ENCODE results near the gene ANKRD11.
A peak's percentile ranks its signal among the peaks of the same experiment; 100 is the strongest.
"Not testable (repeated sequence)": the region's sequence is repeated elsewhere in the genome, so short reads cannot be mapped to it uniquely, and the experiment has no call there.

Gene ANKRD11

GRCh38 chr16:89363621-89364393 is 126.6 kb downstream of the ANKRD11 start:
- DNase-seq (ENCODE audit: low read depth): peak; percentile 27

GRCh38 chr16:89362540-89363223 is 127.7 kb downstream of the ANKRD11 start:
- not testable (repeated sequence) for DNase-seq (ENCODE audit: low read depth)

DNA sequence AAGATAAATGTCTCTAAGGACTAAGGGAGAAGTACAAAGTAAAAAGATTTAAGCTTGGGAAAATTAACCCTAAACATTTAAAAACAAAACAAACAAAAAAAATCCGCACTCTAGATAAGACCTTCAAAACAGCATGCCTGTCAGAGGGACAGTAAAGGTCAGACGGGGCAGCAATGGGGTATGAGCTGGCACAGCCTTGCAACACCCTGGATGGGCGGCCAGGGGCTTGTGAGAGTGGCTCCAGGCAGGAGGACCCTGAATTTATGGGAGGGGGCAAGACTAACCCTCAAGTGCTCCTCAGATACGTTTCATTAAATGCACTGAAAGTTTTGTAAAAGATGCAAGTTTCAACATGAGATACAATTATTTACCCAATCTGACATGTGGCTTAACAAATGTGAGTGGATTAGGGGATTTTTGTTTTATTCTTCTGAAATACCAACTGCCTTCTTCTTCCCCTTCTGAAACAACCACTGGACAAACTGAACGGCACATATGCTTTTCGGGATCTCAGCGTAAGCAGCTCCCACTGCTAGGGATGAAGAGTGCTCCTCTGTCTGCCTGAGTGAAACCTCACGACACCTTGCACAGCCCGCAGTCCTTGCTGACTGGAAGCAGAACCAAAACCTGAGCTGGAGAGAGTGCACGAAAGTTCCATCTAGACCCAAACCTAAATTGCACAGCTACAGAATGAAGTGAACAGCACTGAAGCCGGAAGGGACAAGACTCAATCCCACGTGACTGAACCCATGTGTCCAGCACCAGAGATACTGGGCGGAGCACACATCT is 128.4 kb downstream of the ANKRD11 start:
- DNase-seq (ENCODE audit: low read depth): no peak

DNA sequence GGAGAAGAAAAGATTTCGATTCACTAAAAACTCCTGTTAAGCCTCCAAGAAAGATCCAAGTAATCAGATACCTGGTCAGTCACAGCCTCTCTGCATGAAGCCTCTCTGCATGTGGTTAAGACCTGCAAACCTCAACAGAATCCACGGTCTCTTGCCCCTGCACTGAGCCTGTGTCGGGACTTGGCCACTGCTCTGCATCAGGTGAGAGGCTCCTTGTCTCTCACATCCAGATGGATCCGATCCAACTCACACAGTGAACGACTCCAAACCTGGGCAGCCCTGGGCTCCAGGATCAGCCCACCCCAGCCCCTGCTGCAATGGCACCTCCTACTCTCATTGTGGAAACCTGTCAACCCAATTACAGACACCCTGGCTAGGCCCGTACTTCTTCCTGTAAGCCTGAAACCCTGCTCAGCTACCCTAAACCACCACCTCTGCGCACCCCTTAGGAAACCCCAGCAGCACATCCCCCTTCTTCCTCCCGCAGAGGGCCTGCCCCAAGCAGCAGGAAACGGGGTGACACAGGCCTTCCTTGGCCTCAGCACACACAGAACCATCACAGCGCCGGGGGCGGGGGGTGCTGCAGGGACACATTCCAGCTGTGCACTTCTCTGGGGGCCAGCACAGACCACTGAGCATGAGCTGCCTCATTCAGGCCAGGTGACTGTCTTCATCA is 129.5 kb downstream of the ANKRD11 start:
- DNase-seq (ENCODE audit: low read depth): peak; percentile 61

DNA sequence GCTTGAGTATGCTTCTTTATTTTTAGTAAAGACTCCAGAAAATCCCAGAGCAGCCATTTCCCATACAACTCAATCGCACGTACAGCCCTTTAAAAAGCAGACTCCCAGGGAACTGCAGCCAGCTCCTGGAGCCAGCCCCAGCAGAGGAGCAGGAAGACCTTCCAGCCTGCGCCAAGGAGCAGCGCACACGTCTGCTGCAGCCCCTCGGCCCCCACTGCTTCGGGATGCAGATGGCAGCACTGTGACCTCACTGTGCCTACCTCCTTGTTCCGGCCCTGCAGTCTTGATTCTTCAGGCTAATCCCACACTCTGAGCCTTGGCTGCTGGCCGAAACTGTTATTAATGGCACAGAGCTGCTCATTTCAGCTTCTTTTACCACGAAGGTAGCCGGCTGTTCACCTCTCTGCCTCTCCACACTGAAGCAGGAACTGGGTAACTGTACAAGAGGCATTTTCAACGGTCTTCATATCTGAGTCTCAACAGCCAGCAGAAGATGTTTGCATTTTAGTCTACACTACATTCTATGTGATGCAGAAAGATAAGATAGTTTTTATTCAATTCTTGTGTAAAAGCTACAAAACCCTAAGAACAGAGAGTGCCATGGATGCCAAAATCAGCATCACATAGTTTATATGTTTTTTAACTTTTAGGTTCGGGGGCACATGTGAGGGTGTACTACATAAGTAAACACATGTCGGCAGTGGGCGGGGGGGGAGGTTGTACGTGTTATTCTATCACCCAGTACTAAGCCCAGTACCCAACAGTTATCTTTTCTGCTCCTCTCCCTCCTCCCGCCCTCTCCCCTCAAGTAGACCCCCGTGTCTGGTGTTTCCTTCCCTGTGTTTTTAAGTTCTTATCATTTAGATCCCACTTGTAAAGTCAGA is 130.9 kb downstream of the ANKRD11 start:
- no peak for DNase-seq (ENCODE audit: low read depth)

DNA sequence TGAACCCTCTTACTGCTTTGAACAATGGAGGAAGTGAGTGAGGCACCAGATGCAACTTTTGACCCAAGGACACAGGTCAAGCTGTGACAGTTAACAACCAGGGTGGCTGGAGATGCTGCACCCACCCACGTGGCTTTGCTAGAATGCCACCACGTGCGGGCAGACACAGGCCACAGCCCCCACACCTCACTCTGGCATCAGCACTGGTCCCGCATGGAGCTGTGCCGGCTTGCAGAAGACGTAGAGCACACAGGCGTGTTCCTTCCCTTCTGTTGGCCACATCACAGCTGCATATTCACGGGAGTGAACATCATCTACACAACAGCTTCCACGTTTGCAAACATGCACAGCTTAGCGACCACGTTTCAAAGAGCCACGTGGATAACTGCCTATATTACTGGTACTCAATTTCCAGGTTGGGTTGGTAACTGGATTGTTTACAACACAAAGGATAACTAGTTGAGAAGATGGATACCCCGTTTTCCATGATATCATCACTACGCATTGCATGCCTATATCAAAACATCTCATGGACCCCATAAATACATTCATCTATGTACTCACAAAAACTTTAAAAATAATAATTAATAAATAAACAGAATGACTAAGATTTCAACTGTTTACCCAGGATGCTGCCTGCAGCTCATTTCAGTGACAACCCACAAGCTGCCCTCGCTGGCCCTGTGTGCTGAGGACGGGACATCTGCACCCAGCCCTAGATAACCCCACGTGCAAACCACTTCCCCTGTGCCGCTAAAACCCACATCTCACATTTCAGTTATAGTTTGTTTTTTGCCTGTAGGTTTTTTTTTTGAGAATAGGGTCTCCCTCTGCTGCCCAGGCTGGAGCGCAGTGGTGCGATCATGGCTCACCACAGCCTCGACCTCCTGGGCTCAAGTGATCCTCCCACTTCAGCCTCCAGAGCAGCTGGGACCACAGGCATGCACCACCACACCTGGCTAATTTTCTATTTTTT is 132.0 kb downstream of the ANKRD11 start:
- DNase-seq (ENCODE audit: low read depth): no peak

- DNase-seq (ENCODE audit: low read depth): no peak
Measured at GRCh38 chr16:89357055-89357816, 133.1 kb downstream of the ANKRD11 start.

DNA sequence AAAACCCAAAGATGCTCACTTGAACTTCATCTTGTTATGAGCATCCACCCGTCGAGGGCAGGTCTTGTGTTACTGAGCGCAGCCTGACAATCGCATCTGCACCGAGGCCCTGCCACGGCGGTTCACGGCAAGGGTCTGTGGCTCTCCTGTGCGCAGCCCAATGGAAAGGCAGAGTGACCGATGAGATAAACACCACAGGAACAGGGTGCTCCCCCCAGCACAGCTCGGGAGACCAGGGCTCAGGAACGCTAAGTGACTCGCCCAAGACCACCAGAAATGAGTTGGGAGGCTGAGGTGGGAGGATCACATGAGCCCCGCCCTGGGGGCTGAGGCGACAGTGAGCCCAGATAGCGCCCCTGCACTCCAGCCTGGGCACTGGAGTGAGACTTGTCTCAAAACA is 134.7 kb downstream of the ANKRD11 start:
- no peak for DNase-seq (ENCODE audit: low read depth)

GRCh38 chr16:89355007-89355406 is 135.4 kb downstream of the ANKRD11 start:
- DNase-seq (ENCODE audit: low read depth): no peak

GRCh38 chr16:89354325-89354724 is 136.0 kb downstream of the ANKRD11 start:
- DNase-seq (ENCODE audit: low read depth): no peak

DNA sequence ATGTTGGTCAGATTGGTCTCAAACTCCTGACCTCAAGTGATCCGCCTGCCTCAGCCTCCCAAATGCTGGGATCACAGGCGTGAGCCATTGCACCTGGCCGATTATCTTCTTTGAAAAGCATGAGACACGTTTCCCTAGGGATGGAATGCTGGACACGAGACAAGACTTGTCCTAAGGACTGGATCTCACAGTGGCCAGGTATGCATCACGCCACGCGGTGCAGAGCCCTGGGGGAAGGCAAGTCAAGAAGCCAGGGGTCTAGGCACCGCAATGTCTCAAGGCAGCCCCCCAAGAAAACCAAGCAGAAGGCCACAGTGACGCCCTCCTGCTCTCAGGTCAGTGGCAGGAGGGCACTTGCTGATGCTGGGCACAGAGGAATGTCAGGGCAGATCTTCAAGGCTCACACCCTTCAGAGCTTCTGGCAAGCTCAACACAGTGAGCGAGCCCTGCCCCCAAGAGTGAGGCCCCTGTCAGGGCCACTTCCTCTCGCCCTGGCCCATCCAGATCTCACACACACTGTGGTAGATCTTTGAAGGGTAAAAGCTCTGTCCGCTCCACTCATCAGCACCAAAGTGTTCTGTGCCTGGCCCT is 138.2 kb downstream of the ANKRD11 start:
- DNase-seq (ENCODE audit: low read depth): no peak

DNA sequence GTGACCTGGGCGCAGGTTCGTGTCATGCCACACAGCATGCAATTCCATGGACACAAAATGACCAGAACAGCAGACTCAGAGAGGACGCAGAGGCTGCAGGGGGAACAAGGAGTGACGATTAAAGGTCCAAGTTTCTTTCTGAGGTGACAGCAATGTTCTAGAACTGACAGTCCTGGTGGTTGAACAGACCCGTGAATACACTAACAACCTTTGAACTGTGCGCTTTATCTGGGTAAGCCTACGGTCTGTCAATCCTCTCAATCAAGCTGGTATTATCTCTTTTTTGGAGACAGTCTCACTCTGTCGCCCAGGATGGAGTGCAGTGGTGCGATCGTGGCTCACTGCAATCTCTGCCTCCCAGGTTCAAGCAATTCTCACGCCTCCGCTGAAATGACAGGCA is 138.7 kb downstream of the ANKRD11 start:
- no peak for DNase-seq (ENCODE audit: low read depth)

- no peak for DNase-seq (ENCODE audit: low read depth)
Measured at GRCh38 chr16:89350701-89351380, 139.5 kb downstream of the ANKRD11 start.

- DNase-seq (ENCODE audit: low read depth): no peak
Measured at GRCh38 chr16:89349947-89350633, 140.3 kb downstream of the ANKRD11 start.

GRCh38 chr16:89347807-89348206 is 142.6 kb downstream of the ANKRD11 start:
- no peak for DNase-seq (ENCODE audit: low read depth)

DNA sequence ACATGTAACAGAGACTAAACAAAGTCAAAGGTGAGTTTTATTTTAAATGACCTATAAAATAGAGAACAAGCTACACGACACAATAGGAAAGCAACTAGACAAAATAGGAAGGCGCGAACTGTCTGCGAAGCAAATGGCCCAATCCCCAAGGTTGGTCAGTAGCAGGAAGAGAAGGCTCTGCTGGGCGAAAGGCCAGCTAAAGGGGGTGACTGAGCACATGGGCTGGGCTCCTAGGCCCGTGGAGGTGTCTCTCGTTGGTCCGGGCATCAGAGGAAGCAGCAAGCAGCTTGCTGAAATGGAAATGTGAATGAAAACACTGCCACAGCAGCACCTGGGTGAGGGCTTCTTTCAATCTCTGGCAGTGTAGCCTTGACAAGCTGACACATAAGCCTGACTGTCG is 143.5 kb downstream of the ANKRD11 start:
- no peak for DNase-seq (ENCODE audit: low read depth)

GRCh38 chr16:89345642-89346150 is 144.7 kb downstream of the ANKRD11 start:
- no peak for DNase-seq (ENCODE audit: low read depth)

All from stimulated activated CD8-positive, alpha-beta memory T cell treated with anti-CD3 and anti-CD28 coated beads, Interleukin-12 subunit alpha, Interleukin-12 subunit beta, amount 100 ng/mL, for 1 hour (primary cell).